Measurements from ENCODE around the gene MRPL38. TPM values are rescaled to one million over a fixed set of nuclear protein-coding genes. Genes with fewer than 3 reads are reported as not detected.

Gene MRPL38
- total RNA-seq, 1 experiment from 2014 or later = 146 TPM

GRCh38 chr17:75943491-75943890 is 38.8 kb upstream of the MRPL38 start:
- Mint-ChIP-seq H3K9me3 (no peaks in the 10 kb centered on the region), H3K4me3 (no peak overlapping the region), H3K36me3 (peaks cover 20% of the 10 kb centered on the region), H3K27ac (peak overlapping the region; percentile 23; the same call in 1 of the 2 replicates), H3K27me3 (ENCODE audit: low read depth) (no peaks in the 10 kb centered on the region), H3K4me1 (peaks cover 27% of the 10 kb centered on the region)
- ChIA-PET POLR2A (interaction anchor here (0.6 kb wide), 1 partner anchor 1304 kb away, joined by 6 read pairs; no protein-coding TSS in a partner anchor), CTCF (no interaction called here)
- TF ChIP-seq NFYB (CRISPR knock-in tag; conservative IDR thresholded peaks at IDR 0.05; ENCODE audit: low read depth) (no peak), JAZF1 (CRISPR knock-in tag; IDR thresholded peaks at IDR 0.05) (no peak), TP53 (CRISPR knock-in tag; IDR thresholded peaks at IDR 0.05) (no peak), TCF7 (CRISPR knock-in tag; IDR thresholded peaks at IDR 0.05; ENCODE audit: low read depth) (no peak), ERG (CRISPR knock-in tag; IDR thresholded peaks at IDR 0.05) (no peak), IRF1 (CRISPR knock-in tag; IDR thresholded peaks at IDR 0.05) (no peak), SMAD4 (CRISPR knock-in tag; IDR thresholded peaks at IDR 0.05) (no peak), CDX4 (CRISPR knock-in tag; IDR thresholded peaks at IDR 0.05; ENCODE audit: borderline replicate concordance) (no peak)
- DNase-seq (ENCODE audit: low spot score) = no peak
- no peak for ATAC-seq

- POLR2A ChIA-PET = no interaction called here
- Mint-ChIP-seq H3K27me3 (ENCODE audit: low read depth) (no peaks in the 10 kb centered on the region), H3K4me3 (no peak overlapping the region), H3K4me1 (peaks cover 27% of the 10 kb centered on the region), H3K27ac (peak overlapping the region; percentile 64), H3K36me3 (peaks cover 14% of the 10 kb centered on the region), H3K9me3 (no peaks in the 10 kb centered on the region)
- CTCF ChIA-PET = interaction anchor here (0.7 kb wide), 1 partner anchor 955 kb away, joined by 5 read pairs; the partner anchor contains the start of gene CDR2L
- ATAC-seq (no peak), DNase-seq (ENCODE audit: low spot score) (no peak)
- TF ChIP-seq SMAD3 (CRISPR knock-in tag; IDR thresholded peaks at IDR 0.05; ENCODE audit: borderline replicate concordance) (no peak), NFATC4 (CRISPR knock-in tag; IDR thresholded peaks at IDR 0.05) (no peak), ERG (CRISPR knock-in tag; IDR thresholded peaks at IDR 0.05) (no peak), ATF3 (CRISPR knock-in tag; conservative IDR thresholded peaks at IDR 0.05) (no peak), FOXJ3 (CRISPR knock-in tag; IDR thresholded peaks at IDR 0.05; ENCODE audit: borderline replicate concordance) (no peak), MLX (CRISPR knock-in tag; IDR thresholded peaks at IDR 0.05) (no peak), TP53 (CRISPR knock-in tag; IDR thresholded peaks at IDR 0.05) (no peak), NR1H2 (CRISPR knock-in tag; IDR thresholded peaks at IDR 0.05) (no peak), NFYB (CRISPR knock-in tag; conservative IDR thresholded peaks at IDR 0.05; ENCODE audit: low read depth) (no peak), RORB (CRISPR knock-in tag; IDR thresholded peaks at IDR 0.05) (no peak), ZNF423 (CRISPR knock-in tag; IDR thresholded peaks at IDR 0.05) (no peak), ARID4B (CRISPR knock-in tag; IDR thresholded peaks at IDR 0.05; ENCODE audit: borderline replicate concordance) (no peak), NR2C2 (CRISPR knock-in tag; IDR thresholded peaks at IDR 0.05) (no peak), IRF2 (CRISPR knock-in tag; IDR thresholded peaks at IDR 0.05; ENCODE audit: borderline replicate concordance, low read depth) (no peak), OVOL2 (CRISPR knock-in tag; IDR thresholded peaks at IDR 0.05; ENCODE audit: borderline replicate concordance) (no peak), ELF4 (CRISPR knock-in tag; IDR thresholded peaks at IDR 0.05; ENCODE audit: low read depth) (no peak), ZNF425 (CRISPR knock-in tag; conservative IDR thresholded peaks at IDR 0.05) (no peak)
These were observed 37.8 kb upstream of the MRPL38 start for GRCh38 chr17:75942473-75942872.
